K562 (cell line): ENCODE results near the gene CPVL. TPM values are rescaled to one million over a fixed set of nuclear protein-coding genes. Genes with fewer than 3 reads are reported as not detected.

Experiments used
- ATAC-seq: fragments of 200-7000 bp; cut with Tn5 transposase; 3 replicates; pipeline ENCODE4 v1.9.1; 2020; ENCODE audit warnings: moderate library complexity
- BruUV-seq: library from RNA; stranded (reverse); fragments of 400-500 nt; replicated peaks from 2 replicates; lab custom pipeline; 2021; lab: Mats Ljungman, UMichigan
- CTCF ChIA-PET: fragments of 300-600 bp; formaldehyde crosslinking; extraction: SDS; loops from one replicate; lab custom pipeline; 2021; ENCODE audit warnings: low intra/inter-chr PET ratio; lab: Yijun Ruan, JAX
- POLR2A ChIA-PET: fragments of 300-600, 350-650 bp; sonication (Branson Sonifier 250); formaldehyde crosslinking; extraction: SDS; loops from one replicate; lab custom pipeline; 2021; ENCODE audit warnings: antibody characterized with exemption, inconsistent platforms; lab: Yijun Ruan, JAX
- DNase-seq, 4 experiments: peaks; one replicate each; pipeline versions ENCODE4 v3.0.0 to v3.0.0-alpha.2; 2011 to 2018; ENCODE audit warnings: low spot score in 3 of 4, mixed read lengths in 3 of 4; ENCODE audit errors: extremely low read depth in 1 of 4
- FAIRE-seq: peaks from 2 replicates; lab custom pipeline; 2011; peaks lifted over from hg19 to GRCh38; lab: Jason Lieb, UNC
- H2AFZ ChIP-seq: 2 replicates; pipeline ENCODE4 v1.6.0; 2011; ENCODE audit warnings: low read depth, low read length, control low read depth, inconsistent platforms
- H3K27ac ChIP-seq: fragments of 200-600 bp; 3 replicates; pipeline ENCODE4 v1.8.0; 2011; ENCODE audit warnings: low read depth, mild to moderate bottlenecking, control low read depth, inconsistent platforms, low read length, moderate library complexity, mixed read lengths; ENCODE audit errors: extremely low read depth
- H3K27me3 ChIP-seq, 2 experiments: fragments of 300-600 bp in 1 of 2; 2 replicates in 1 of 2; 3 replicates in 1 of 2; pipeline versions ENCODE4 v1.6.0 to v1.8.0; 2011; ENCODE audit warnings: inconsistent platforms in 2 of 2, low read length in 2 of 2, mild to moderate bottlenecking in 1 of 2, mixed read lengths in 1 of 2, moderate library complexity in 1 of 2; ENCODE audit not compliant: control insufficient read depth in 2 of 2, insufficient read depth in 2 of 2
- H3K36me3 ChIP-seq: fragments of 300-600 bp; 3 replicates; pipeline ENCODE4 v1.8.0; 2011; ENCODE audit warnings: mild to moderate bottlenecking, low read length, inconsistent platforms; ENCODE audit not compliant: control insufficient read depth, insufficient read depth
- H3K4me1 ChIP-seq, 2 experiments: fragments of 200-600 bp in 1 of 2; replicated peaks in 1 of 2; 2 replicates in 1 of 2; 3 replicates in 1 of 2; pipeline versions ENCODE4 v1.5.1 to v1.8.0; 2011; ENCODE audit warnings: inconsistent platforms in 2 of 2, low read length in 2 of 2, mild to moderate bottlenecking in 1 of 2, mixed read lengths in 1 of 2, moderate library complexity in 1 of 2; ENCODE audit not compliant: control insufficient read depth in 2 of 2, insufficient read depth in 2 of 2
- H3K4me2 ChIP-seq: 2 replicates; pipeline ENCODE4 v1.6.1; 2011; ENCODE audit warnings: low read length, control low read depth, inconsistent platforms, mixed read lengths; ENCODE audit not compliant: insufficient read depth
- H3K4me3 ChIP-seq: fragments of 200-600 bp; sonication (generic), shearing (Covaris generic); 2 replicates; pipeline ENCODE4 v1.5.1; 2016; ENCODE audit warnings: control low read depth, inconsistent platforms
- H3K79me2 ChIP-seq: fragments of 200-600 bp; 3 replicates; pipeline ENCODE4 v1.8.0; 2011; ENCODE audit warnings: low read length, inconsistent platforms; ENCODE audit not compliant: control insufficient read depth, insufficient read depth
- H3K9ac ChIP-seq, 2 experiments: 2 replicates each; pipeline versions ENCODE4 v1.6.0 to v1.6.1; 2011; ENCODE audit warnings: low read depth in 2 of 2, low read length in 2 of 2, control low read depth in 1 of 2, inconsistent platforms in 1 of 2, mild to moderate bottlenecking in 1 of 2, mixed read lengths in 1 of 2; ENCODE audit not compliant: insufficient read depth in 1 of 2
- H3K9me1 ChIP-seq: one replicate; pipeline ENCODE4 v1.6.0; 2011; ENCODE audit warnings: inconsistent platforms, mild to moderate bottlenecking, low read length, moderate library complexity; ENCODE audit not compliant: control insufficient read depth, insufficient read depth
- H3K9me3 ChIP-seq: replicated peaks from 2 replicates; pipeline ENCODE4 v1.5.1; 2011; ENCODE audit warnings: low read depth, low read length, inconsistent platforms; ENCODE audit not compliant: control insufficient read depth, insufficient read depth
- H4K20me1 ChIP-seq: replicated peaks from 2 replicates; pipeline ENCODE4 v1.6.1; 2011; ENCODE audit warnings: low read length, inconsistent platforms, mixed read lengths; ENCODE audit not compliant: control insufficient read depth, insufficient read depth
- BRD9 ChIP-seq: fragments of 450-650 bp; IDR thresholded peaks from 2 replicates; pipeline ENCODE4 v1.6.1; 2018; ENCODE audit warnings: low read depth; ENCODE audit not compliant: partially characterized antibody
- CCNT2 ChIP-seq: IDR thresholded peaks from 2 replicates; pipeline ENCODE4 v1.6.1; 2011; ENCODE audit warnings: borderline replicate concordance, low read depth, mild to moderate bottlenecking, moderate library complexity, mixed read lengths, low read length; ENCODE audit not compliant: insufficient read length; ENCODE audit errors: extremely low read depth
- DNMT1 ChIP-seq: fragments of 450-650 bp; IDR thresholded peaks from 2 replicates; pipeline ENCODE4 v1.6.1; 2016; ENCODE audit warnings: antibody characterized with exemption, mild to moderate bottlenecking
- ELF1 ChIP-seq: fragments of 200-800 bp; sonication (Bioruptor generic); IDR thresholded peaks from 2 replicates; pipeline ENCODE4 v1.6.1; 2016; ENCODE audit warnings: missing genetic modification characterization, missing compliant biosample characterization
- ETS1 ChIP-seq: conservative IDR thresholded peaks from 2 replicates; pipeline ENCODE4 v1.6.1; 2011; ENCODE audit warnings: low read depth, mild to moderate bottlenecking, low read length; ENCODE audit not compliant: control insufficient read depth
- HOMEZ ChIP-seq: fragments of 250-450 bp; sonication (Bioruptor Pico); IDR thresholded peaks from 2 replicates; pipeline ENCODE4 v1.4.0; 2020; ENCODE audit warnings: mild to moderate bottlenecking, moderate library complexity
- KDM4B ChIP-seq, 2 experiments: fragments of 450-650 bp in 1 of 2; sonication (generic) in 1 of 2; IDR thresholded peaks; 2 replicates each; pipeline ENCODE4 v1.6.1; 2016 to 2017; ENCODE audit warnings: borderline replicate concordance in 2 of 2, antibody characterized with exemption in 1 of 2, low read depth in 1 of 2, mild to moderate bottlenecking in 1 of 2
- KLF1 ChIP-seq: fragments of 450-650 bp; IDR thresholded peaks from 2 replicates; pipeline ENCODE4 v1.6.1; 2016; ENCODE audit warnings: missing genetic modification characterization, missing compliant biosample characterization
- NBN ChIP-seq: fragments of 450-650 bp; IDR thresholded peaks from 2 replicates; pipeline ENCODE4 v1.6.1; 2016; ENCODE audit warnings: low read depth, mild to moderate bottlenecking
- NR2F6 ChIP-seq: fragments of 450-650 bp; formaldehyde crosslinking; IDR thresholded peaks from 2 replicates; pipeline ENCODE4 v1.4.0; 2020; ENCODE audit warnings: mild to moderate bottlenecking
- PCBP2 ChIP-seq: fragments of 200-400 bp; formaldehyde crosslinking; IDR thresholded peaks from 2 replicates; pipeline ENCODE4 v1.6.1; 2018; ENCODE audit warnings: low read length, low read depth, mild to moderate bottlenecking, moderate library complexity; ENCODE audit not compliant: poor library complexity, severe bottlenecking
- SMAD3 ChIP-seq: fragments of 450-650 bp; formaldehyde crosslinking; conservative IDR thresholded peaks from 2 replicates; pipeline ENCODE4 v1.4.0; 2020; ENCODE audit warnings: mild to moderate bottlenecking
- SRSF1 ChIP-seq: fragments of 200-400 bp; formaldehyde crosslinking; IDR thresholded peaks from 2 replicates; pipeline ENCODE4 v1.6.1; 2017; ENCODE audit warnings: mild to moderate bottlenecking, low read depth, low read length, moderate library complexity
- TRIM25 ChIP-seq: fragments of 450-650 bp; IDR thresholded peaks from 2 replicates; pipeline ENCODE4 v1.7.0; 2016; ENCODE audit warnings: borderline replicate concordance
- WHSC1 ChIP-seq: IDR thresholded peaks from one replicate; pipeline ENCODE4 v1.6.1; 2012; ENCODE audit warnings: low read length, control low read depth, inconsistent platforms
- ZBTB8A ChIP-seq: fragments of 450-650 bp; IDR thresholded peaks from 2 replicates; pipeline ENCODE4 v1.6.1; 2018; ENCODE audit warnings: mild to moderate bottlenecking, moderate library complexity; ENCODE audit not compliant: partially characterized antibody
- ZNF184 ChIP-seq: sonication (generic); formaldehyde crosslinking; IDR thresholded peaks from 2 replicates; pipeline ENCODE4 v1.5.0; 2020; ENCODE audit warnings: missing genetic modification reagents
- ZNF644 ChIP-seq: fragments of 200-800 bp; sonication (Bioruptor generic); IDR thresholded peaks from 2 replicates; pipeline ENCODE4 v1.6.1; 2016; ENCODE audit warnings: low read depth, missing genetic modification characterization, missing compliant biosample characterization
- WGBS: fragments of 100-300 bp; shearing (Covaris generic); methylation state at CpG from one replicate; pipeline ENCODE4 v1.1.6; 2016; ENCODE audit warnings: low coverage, mixed read lengths; ENCODE audit not compliant: insufficient coverage; ENCODE audit errors: missing lambda C conversion rate; 5-methylcytosine and 5-hydroxymethylcytosine counted together
- in situ Hi-C: fragments of 300-500 bp; cut with MboI; formaldehyde crosslinking; loops from 4 replicates; pipeline ENCODE4 v1.15.0; 2018; ENCODE audit warnings: inconsistent platforms, mixed read lengths
- intact Hi-C: fragments of 100-400 bp; cut with micrococcal nuclease; formaldehyde crosslinking; loops from 2 replicates; pipeline ENCODE4 v1.14.2; 2022
- polyA plus RNA-seq, 8 experiments: library from polyadenylated mRNA; depleted of rRNA in 4 of 8; stranded (reverse) in 5 of 8; unstranded in 3 of 8; fragments of >200 nt; fragmentation: Nextera tagmentation in 2 of 8; fragmentation: Illumina TruSeq in 1 of 8; extraction: Ambion mirVana in 2 of 8; extraction: Trizol in 1 of 8; gene quantifications; 2 replicates each; pipeline versions ENCODE4 v1.2.1 to v1.2.3, GENCODE V29; 2011 to 2014; ENCODE audit warnings: inconsistent platforms in 1 of 8, missing spikeins in 1 of 8
- total RNA-seq, 7 experiments: library from RNA; depleted of rRNA in 6 of 7; stranded (reverse); fragments of >200 nt in 6 of 7; fragmentation: Illumina TruSeq in 2 of 7; extraction: Trizol in 2 of 7; gene quantifications; 2 replicates each; pipeline versions ENCODE4 v1.2.1 to v1.2.3, GENCODE V29; 2011 to 2021; ENCODE audit warnings: low replicate concordance in 1 of 7

Gene CPVL
- total and polyA plus RNA-seq, 9 of the 15 experiments (the other 6 are each of a cell fraction or from before 2014, with no cell fraction given), result 0.89 to 2.4 (median 1.5) TPM

GRCh38 chr7:29090151-29090805, 56.1 kb downstream of the CPVL start (continued):
- TF ChIP-seq NR2F6 (CRISPR knock-in tag), result no peak
- no peak for TF ChIP-seq DNMT1
- TF ChIP-seq PCBP2, result no peak
- no peak for TF ChIP-seq BRD9
- no peak for TF ChIP-seq WHSC1

GRCh38 chr7:29087840-29088170, 58.5 kb downstream of the CPVL start:
- ChIA-PET CTCF (no interaction called here), POLR2A (interaction anchor here (0.9 kb wide), 1 partner anchor 11 kb away, joined by 3 read pairs; no protein-coding TSS in a partner anchor)
- no TSS peak for BruUV-seq
- Histone ChIP-seq H3K4me2 (no peak overlapping the region), H3K4me1 (no peaks in the 10 kb centered on the region), H3K9me1 (no peaks in the 10 kb centered on the region), H2AFZ (no peak overlapping the region), H3K9me3 (no peaks in the 10 kb centered on the region), H3K36me3 (no peaks in the 10 kb centered on the region), H4K20me1 (no peaks in the 10 kb centered on the region), H3K79me2 (no peaks in the 10 kb centered on the region), H3K27ac (no peak overlapping the region), H3K9ac (no peak overlapping the region), H3K27me3 (peaks cover 0 to 3% of the 10 kb centered on the region in 2 experiments; a peak in 1 of 5 replicates), H3K4me3 (no peak overlapping the region)
- DNase-seq (no peak), FAIRE-seq (no peak), ATAC-seq (no peak)
- 0% methylated on average over 1 of the region's 1 CpG for WGBS
- intact Hi-C loops (no loop called here), in situ Hi-C loops (no loop called here)
- no peak for TF ChIP-seq ZNF644 (tag)
- TF ChIP-seq HOMEZ (CRISPR knock-in tag), result no peak
- no peak for TF ChIP-seq KDM4B (IDR thresholded peaks at IDR 0.05; ENCODE audit: borderline replicate concordance in 2 of 2, low read depth in 1 of 2)
- no peak for TF ChIP-seq TRIM25
- TF ChIP-seq ELF1 (tag), result no peak
- no peak for TF ChIP-seq KLF1 (tag)
- TF ChIP-seq SRSF1, result no peak
- no peak for TF ChIP-seq NBN
- TF ChIP-seq SMAD3 (CRISPR knock-in tag), result no peak
- no peak for TF ChIP-seq ETS1
- TF ChIP-seq CCNT2, result no peak
- no peak for TF ChIP-seq ZNF184
- no peak for TF ChIP-seq ZBTB8A
